RPMI8226 (cell line): Measurements from ENCODE around the gene CD37.
A peak's percentile ranks its signal among the peaks of the same experiment; 100 is the strongest.
"Not testable (repeated sequence)": the region's sequence is repeated elsewhere in the genome, so short reads cannot be mapped to it uniquely, and the experiment has no call there.

Experiments used
- DNase-seq: peaks from one replicate; pipeline ENCODE4 v3.0.0-alpha.2; 2015

The CD37 gene

GRCh38 chr19:49348305-49349189, 13.3 kb downstream of the CD37 start:
- no peak for DNase-seq

- DNase-seq: no peak
Measured at GRCh38 chr19:49349567-49349966, 14.4 kb downstream of the CD37 start.

- peak; percentile 20 for DNase-seq
Measured at GRCh38 chr19:49355909-49356353, 20.7 kb downstream of the CD37 start.

DNA sequence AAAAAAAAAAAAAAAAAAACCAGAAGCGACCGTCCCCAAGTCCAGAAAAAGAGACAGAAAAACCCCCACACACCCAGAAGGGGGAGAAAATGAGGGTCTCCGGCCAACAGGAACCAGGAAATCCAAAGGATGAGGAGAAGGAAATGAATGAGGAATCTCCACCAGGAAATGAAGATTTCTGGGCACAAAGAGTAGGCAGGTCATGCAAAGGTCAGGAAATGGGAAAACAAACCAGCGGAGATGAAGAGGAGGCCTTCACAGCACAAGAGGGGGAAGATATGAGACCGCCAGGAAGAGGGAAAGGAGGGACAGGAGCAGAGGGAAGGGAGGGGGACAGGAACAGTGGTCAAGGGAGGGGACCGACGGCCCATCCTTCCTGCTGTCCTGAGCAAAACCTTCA, 21.2 kb downstream of the CD37 start:
- no peak for DNase-seq

DNA sequence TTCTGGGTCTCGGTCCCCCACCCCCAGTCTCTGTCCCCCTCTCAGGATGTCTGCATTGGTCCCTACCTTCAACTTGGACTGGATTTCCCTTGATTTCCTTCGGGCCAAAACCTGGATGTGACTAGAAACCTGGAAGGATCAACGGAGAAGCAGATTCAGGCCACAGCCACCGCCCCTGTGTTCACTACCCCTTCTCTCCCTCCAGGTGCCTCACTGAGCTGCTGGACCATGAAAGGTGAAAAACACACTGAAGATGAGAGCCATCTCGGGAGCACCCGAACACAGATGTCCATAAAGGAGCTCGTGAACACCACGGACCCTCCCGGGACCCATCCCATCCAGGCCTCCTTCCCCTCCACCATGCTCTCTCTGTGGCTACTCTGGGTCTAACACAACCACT, 22.0 kb downstream of the CD37 start:
- DNase-seq: no peak

GRCh38 chr19:49359851-49360820, 24.9 kb downstream of the CD37 start:
- no peak for DNase-seq

GRCh38 chr19:49361438-49362047, 26.3 kb downstream of the CD37 start:
- no peak for DNase-seq

DNA sequence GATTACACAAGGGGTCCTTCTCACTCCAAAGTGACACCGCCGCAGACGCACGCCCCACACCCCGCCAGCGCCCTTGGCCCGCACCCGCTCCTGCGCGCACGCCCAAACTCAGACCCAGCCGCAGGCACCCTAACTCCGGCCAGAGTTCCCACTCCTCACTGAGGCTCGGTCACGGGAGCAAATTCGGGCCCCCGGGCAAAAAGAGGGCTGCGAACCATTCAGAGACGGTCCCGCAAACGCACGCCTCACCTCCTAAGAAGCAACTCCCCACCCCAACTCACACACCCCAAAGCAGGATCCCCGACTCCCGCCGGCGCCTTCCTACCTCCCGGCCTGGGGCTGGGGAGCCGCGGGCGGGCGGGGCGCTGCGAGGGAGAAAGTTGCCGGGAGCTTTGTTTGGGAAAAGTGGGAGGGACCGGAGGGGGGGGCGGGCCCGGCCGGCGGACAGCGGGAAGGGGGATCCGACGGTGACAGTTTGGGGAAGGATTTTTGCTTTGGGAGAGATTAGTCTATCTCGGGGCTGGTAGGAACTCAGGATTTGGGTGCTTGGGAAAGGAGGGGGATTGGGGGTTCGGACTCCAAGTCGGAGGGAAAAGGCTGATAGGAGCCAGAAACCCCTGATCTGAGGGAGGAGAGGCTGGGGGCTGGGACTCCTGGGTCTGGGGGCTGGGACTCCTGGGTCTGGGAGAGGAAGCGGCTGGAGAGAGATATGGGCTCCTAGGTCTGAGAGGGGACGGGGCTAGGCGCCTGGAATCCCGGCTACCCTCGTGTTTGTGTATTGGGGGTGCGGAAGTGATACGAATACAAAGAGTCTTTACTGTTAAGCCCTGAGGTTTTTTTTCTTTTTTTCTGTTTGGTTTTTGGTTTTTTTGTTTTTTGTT, 27.1 kb downstream of the CD37 start, which contains the start of gene TEAD2:
Gene TEAD2, minus strand, starts transcription at position 369 of the 881 bp plus-strand sequence. CDS start 2,341 bp downstream, outside the sequence.
- peak; percentile 8 for DNase-seq

- DNase-seq: no peak
Measured at GRCh38 chr19:49362929-49363267, 27.7 kb downstream of the CD37 start.

- peak; percentile 83 for DNase-seq
Measured at GRCh38 chr19:49363268-49364082, 28.3 kb downstream of the CD37 start, which contains the start of gene DKKL1. DKKL1 (plus strand) TSS chr19:49363877; CDS start chr19:49363999, 122 bp downstream.

DNA sequence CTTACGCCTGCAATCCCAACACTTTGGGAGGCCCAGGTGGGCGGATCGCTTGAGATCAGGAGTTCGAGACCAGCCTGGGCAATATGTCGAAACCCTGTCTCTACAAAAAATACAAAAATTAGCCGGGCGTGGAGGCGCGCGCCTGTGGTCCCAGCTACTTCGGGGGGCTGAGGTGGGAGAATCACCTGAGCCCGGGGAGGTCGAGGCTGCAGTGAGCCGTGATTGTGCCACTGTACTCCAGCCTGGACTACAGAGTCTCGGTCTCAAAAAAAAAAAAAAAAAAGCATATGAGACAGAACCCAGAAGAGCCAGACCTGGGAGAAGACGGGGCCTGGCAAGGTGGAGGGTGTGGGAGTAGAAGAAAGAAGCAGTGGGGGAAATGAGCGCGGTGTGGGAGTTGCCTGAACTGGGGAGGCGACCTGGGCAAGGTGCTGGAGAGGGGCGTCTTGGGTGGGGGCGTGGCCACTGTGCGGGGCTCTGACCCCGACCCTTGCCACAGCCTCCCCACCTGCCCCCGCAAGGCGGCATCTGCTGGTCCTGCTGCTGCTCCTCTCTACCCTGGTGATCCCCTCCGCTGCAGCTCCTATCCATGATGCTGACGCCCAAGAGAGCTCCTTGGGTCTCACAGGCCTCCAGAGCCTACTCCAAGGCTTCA, 29.0 kb downstream of the CD37 start:
- DNase-seq: no peak

GRCh38 chr19:49366110-49366509, 30.9 kb downstream of the CD37 start:
- DNase-seq: peak; percentile 15

- no peak for DNase-seq
Measured at GRCh38 chr19:49368711-49369358, 33.6 kb downstream of the CD37 start.

DNA sequence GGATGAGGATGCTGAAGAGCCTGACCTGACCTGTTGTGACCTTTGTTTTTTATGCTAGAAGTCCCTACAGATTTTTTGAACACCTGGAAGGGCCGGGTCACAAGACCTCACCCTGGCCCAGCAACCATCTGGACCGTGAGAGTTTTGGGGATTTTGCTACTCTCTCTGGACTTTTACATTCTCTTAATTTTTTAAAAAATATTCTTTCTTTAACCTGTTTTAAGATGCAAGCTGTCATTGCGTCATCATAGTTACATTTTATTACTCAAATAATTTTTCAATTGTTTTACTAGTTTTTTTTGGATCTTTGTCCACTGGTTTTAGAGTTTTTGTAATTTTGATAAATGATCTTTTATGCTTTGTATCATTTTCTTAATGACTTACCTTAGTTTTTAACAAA, 36.0 kb downstream of the CD37 start:
- DNase-seq: no peak

- DNase-seq: not testable (repeated sequence)
Measured at GRCh38 chr19:49373174-49373573, 38.0 kb downstream of the CD37 start.

GRCh38 chr19:49374665-49375434, 39.6 kb downstream of the CD37 start:
- no peak for DNase-seq

GRCh38 chr19:49378512-49378911, 43.3 kb downstream of the CD37 start:
- DNase-seq: no peak

GRCh38 chr19:49380391-49380790, 45.2 kb downstream of the CD37 start:
- no peak for DNase-seq

- DNase-seq: no peak
Measured at GRCh38 chr19:49382639-49383038, 47.4 kb downstream of the CD37 start.
